Sigmoid colon (tissue), 7 donors: ENCODE data around the gene PNPLA4. TPM values are rescaled to one million over a fixed set of nuclear protein-coding genes. Genes with fewer than 3 reads are reported as not detected.

Source experiments
- DNase-seq: peaks from one replicate; pipeline ENCODE4 v3.0.0-alpha.2; 2019
- H3K27ac ChIP-seq, 4 donors: fragments of 200-600 bp; sonication (generic); one replicate each; pipeline ENCODE4 v1.5.1; 2016 to 2019; ENCODE audit warnings: mild to moderate bottlenecking in 1 of 4
- H3K27me3 ChIP-seq, 3 donors: fragments of 200-600 bp; sonication (generic); one replicate each; pipeline ENCODE4 v1.5.1; 2019; ENCODE audit warnings: mild to moderate bottlenecking in 1 of 3
- H3K36me3 ChIP-seq, 4 donors: fragments of 200-600 bp; sonication (generic); one replicate each; pipeline ENCODE4 v1.5.1; 2016 to 2019
- H3K4me1 ChIP-seq, 4 donors: fragments of 200-600 bp; sonication (generic); one replicate each; pipeline ENCODE4 v1.5.1; 2017 to 2019
- H3K4me3 ChIP-seq, 4 donors: fragments of 200-600 bp; sonication (generic); one replicate each; pipeline ENCODE4 v1.5.1; 2017 to 2019; ENCODE audit warnings: mild to moderate bottlenecking in 2 of 4, moderate library complexity in 1 of 4
- H3K9me3 ChIP-seq, 4 donors: fragments of 200-600 bp in 3 of 4; sonication (generic) in 3 of 4; one replicate each; pipeline versions ENCODE4 v1.5.1 to v1.6.1; 2013 to 2019
- EP300 ChIP-seq, 4 donors: sonication (generic); formaldehyde crosslinking; IDR thresholded peaks; one replicate each; pipeline ENCODE4 v1.6.1; 2017; ENCODE audit warnings: antibody characterized with exemption in 4 of 4
- POLR2A ChIP-seq, 2 donors: fragments of 450-650 bp; IDR thresholded peaks; one replicate each; pipeline ENCODE4 v1.6.1; 2016; ENCODE audit warnings: antibody characterized with exemption in 2 of 2, mild to moderate bottlenecking in 2 of 2, moderate library complexity in 2 of 2
- POLR2AphosphoS5 ChIP-seq, 4 donors: sonication (generic); formaldehyde crosslinking; IDR thresholded peaks; one replicate each; pipeline ENCODE4 v1.6.1; 2017; ENCODE audit warnings: antibody characterized with exemption in 4 of 4
- WGBS, 2 donors: extraction: QIAGEN DNeasy Blood & Tissue Kit; methylation state at CpG; one replicate each; pipeline ENCODE4 v1.1.7; 2013; 5-methylcytosine and 5-hydroxymethylcytosine counted together
- intact Hi-C: fragments of 100-400 bp; cut with DNase I; formaldehyde crosslinking; loops from one replicate; pipeline ENCODE4 v1.15.1; 2023
- polyA plus RNA-seq, 3 donors: library from polyadenylated mRNA; stranded (reverse); fragments of 200-250 nt; gene quantifications; one replicate each; pipeline ENCODE4 v1.2.3, GENCODE V29; 2013
- small RNA-seq, 3 donors: library from RNA; depleted of rRNA; stranded (forward); fragments of <200 nt; gene quantifications; one replicate each; pipeline ENCODE3, GENCODE V24; 2016
- total RNA-seq, 4 donors: library from RNA; depleted of rRNA; stranded (reverse); fragments of >200 nt; gene quantifications; one replicate each; pipeline ENCODE4 v1.1.0, GENCODE V29; 2016
- TF ChIP-seq, protein P1 (sequence below), 4 experiments: fragments of 450-650 bp in 3 of 4; fragments of 200-600 bp in 1 of 4; IDR thresholded peaks; one replicate each; pipeline ENCODE4 v1.5.1; 2016 to 2019; ENCODE audit warnings: antibody characterized with exemption in 4 of 4, mild to moderate bottlenecking in 3 of 4, moderate library complexity in 2 of 4
- donor health status: healthy with polysubstance abuse.
- donor health status: Bipolar disorder and iron deficiency.
- donor health status: healthy.

The PNPLA4 gene
- total and polyA plus RNA-seq, 7 donors: 1.9 to 27.0 (median 10.4) TPM

DNA sequence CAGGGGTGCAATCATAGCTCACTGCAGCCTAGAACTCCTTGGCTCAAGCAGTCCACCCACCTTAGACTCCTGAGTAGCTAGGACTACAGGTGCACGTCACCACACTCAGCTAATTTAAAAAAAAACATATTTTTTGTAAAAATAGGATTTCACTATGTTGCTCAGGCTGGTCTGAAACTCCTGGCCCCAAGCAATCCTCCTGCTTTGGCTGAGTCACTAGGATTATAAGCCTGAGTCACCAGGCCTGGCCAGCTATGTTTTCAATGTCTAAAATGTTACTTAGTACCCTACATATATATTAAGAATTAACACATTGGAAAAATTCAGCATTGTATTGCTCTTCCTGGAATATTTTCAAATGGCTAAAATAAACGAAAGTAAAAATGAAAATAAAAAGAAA, 37.5 kb downstream of the PNPLA4 start:
- WGBS, 2 donors: 70 to 78% methylated on average over 2 of the region's 2 CpGs
- H3K9me3 ChIP-seq: no peaks in the 10 kb centered on the region
- intact Hi-C loops: no loop called here
- no peak overlapping the region for H3K27ac ChIP-seq
- H3K36me3 ChIP-seq: no peaks in the 10 kb centered on the region
- TF ChIP-seq, protein P1, sequence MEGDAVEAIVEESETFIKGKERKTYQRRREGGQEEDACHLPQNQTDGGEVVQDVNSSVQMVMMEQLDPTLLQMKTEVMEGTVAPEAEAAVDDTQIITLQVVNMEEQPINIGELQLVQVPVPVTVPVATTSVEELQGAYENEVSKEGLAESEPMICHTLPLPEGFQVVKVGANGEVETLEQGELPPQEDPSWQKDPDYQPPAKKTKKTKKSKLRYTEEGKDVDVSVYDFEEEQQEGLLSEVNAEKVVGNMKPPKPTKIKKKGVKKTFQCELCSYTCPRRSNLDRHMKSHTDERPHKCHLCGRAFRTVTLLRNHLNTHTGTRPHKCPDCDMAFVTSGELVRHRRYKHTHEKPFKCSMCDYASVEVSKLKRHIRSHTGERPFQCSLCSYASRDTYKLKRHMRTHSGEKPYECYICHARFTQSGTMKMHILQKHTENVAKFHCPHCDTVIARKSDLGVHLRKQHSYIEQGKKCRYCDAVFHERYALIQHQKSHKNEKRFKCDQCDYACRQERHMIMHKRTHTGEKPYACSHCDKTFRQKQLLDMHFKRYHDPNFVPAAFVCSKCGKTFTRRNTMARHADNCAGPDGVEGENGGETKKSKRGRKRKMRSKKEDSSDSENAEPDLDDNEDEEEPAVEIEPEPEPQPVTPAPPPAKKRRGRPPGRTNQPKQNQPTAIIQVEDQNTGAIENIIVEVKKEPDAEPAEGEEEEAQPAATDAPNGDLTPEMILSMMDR (IDR thresholded peaks at IDR 0.05): no peak
- TF ChIP-seq EP300 (IDR thresholded peaks at IDR 0.05) (no peak), POLR2A (IDR thresholded peaks at IDR 0.05) (no peak), POLR2AphosphoS5 (IDR thresholded peaks at IDR 0.05) (no peak)
- no peaks in the 10 kb centered on the region for H3K27me3 ChIP-seq
- no peak for DNase-seq
- H3K4me3 ChIP-seq: no peak overlapping the region
- H3K4me1 ChIP-seq: no peaks in the 10 kb centered on the region

DNA sequence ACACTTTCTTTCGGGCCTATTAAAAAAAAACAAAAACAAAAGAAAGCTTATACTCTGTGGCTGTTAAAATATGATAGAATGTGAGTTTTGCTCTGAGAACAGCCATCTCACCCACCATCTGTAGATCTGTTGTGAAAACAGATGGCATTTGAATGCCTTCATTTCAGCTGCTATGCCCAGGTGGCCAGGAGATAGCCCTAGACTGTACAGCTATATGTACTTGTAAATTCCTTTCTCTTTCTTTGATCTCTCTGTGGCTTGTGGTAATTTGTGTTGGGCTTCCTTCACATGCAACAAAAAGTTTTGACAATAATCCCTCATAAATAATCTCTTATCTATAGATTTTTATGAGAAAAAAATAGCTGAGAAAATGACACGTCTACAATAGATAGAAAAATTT, 38.1 kb downstream of the PNPLA4 start:
- WGBS, 2 donors: 18 to 45% methylated on average over 2 of the region's 2 CpGs
- no peak for DNase-seq
- Histone ChIP-seq H3K36me3 (no peaks in the 10 kb centered on the region), H3K27ac (no peak overlapping the region), H3K27me3 (no peaks in the 10 kb centered on the region), H3K4me3 (no peak overlapping the region), H3K4me1 (no peaks in the 10 kb centered on the region), H3K9me3 (no peaks in the 10 kb centered on the region)
- TF ChIP-seq POLR2AphosphoS5 (IDR thresholded peaks at IDR 0.05): no peak
- intact Hi-C loops: no loop called here

DNA sequence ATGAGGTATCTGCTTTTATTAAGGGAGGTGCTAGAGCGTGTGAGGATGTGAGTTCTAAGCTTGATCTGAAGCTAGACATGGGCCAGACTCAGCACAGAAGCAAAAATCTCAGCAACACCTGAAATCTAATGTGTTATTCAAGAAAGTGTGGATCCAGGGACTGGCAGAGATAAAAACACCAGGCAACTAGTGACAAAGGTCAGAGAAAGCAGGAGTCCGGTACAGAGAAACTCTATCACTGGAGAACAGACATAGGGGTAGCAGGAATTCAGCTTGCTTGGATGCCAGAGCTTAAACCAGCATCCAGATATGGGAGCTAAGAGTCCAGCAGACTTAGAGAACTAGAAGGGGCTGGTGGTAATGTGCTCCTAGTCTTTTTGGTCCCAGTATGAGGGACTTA, 50.3 kb downstream of the PNPLA4 start:
- TF ChIP-seq, protein P1 (IDR thresholded peaks at IDR 0.05): no peak
- no peak for TF ChIP-seq POLR2AphosphoS5 (IDR thresholded peaks at IDR 0.05)
- no peak for DNase-seq
- Histone ChIP-seq H3K27ac (no peak overlapping the region), H3K4me1 (no peaks in the 10 kb centered on the region), H3K4me3 (no peak overlapping the region), H3K9me3 (no peaks in the 10 kb centered on the region), H3K36me3 (no peaks in the 10 kb centered on the region), H3K27me3 (no peaks in the 10 kb centered on the region)
- intact Hi-C loops: no loop called here
- WGBS, 2 donors: 82% methylated on average over 2 of the region's 2 CpGs

DNA sequence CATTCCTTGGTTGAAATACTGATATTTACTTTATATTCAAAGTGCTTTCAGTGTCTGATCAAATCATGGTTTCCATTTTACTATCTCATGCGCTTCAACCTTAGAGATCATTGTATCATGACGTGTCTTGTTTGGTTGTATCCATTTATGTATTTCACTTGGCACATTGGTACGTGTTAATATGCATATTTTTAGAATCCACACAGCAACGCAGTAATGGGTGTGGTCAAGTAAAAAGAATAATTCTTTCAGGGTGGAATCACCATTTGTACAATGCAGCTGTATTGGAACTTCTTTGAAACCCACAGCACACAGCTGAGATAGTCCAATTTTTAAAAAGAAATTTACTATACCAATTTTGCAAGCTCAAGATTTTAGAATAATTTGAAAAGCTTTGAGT, 55.2 kb downstream of the PNPLA4 start:
- Histone ChIP-seq H3K27me3 (no peaks in the 10 kb centered on the region), H3K4me1 (no peaks in the 10 kb centered on the region), H3K9me3 (no peaks in the 10 kb centered on the region), H3K27ac (no peak overlapping the region), H3K36me3 (no peaks in the 10 kb centered on the region), H3K4me3 (no peak overlapping the region)
- TF ChIP-seq, protein P1 (IDR thresholded peaks at IDR 0.05): no peak
- TF ChIP-seq POLR2A (IDR thresholded peaks at IDR 0.05) (no peak), POLR2AphosphoS5 (IDR thresholded peaks at IDR 0.05) (no peak), EP300 (IDR thresholded peaks at IDR 0.05) (no peak)
- DNase-seq: no peak
- intact Hi-C loops: no loop called here
- 68 to 81% methylated on average over 4 of the region's 4 CpGs for WGBS, 2 donors

DNA sequence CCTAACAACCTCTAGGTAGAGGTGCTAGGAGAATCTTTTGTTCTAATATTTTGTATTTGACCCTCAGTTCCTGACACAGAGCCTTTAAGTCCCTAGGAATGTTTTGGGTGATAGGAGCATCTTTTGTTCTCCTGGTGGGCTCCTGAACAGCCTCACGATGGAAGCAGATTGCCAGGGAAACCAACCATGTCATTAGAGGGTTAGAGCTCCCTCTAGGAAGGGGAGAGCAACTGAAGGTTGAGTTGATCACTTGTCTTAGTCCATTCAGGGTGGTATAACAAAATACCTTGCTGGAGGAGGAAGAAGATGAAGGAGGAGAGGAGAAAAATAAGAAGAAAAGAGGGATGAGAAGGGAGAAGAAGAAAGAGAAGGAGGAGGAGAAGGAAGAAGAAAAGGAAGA, 75.0 kb downstream of the PNPLA4 start:
- no peak for DNase-seq
- TF ChIP-seq POLR2A (IDR thresholded peaks at IDR 0.05): no peak
- TF ChIP-seq EP300 (IDR thresholded peaks at IDR 0.05): no peak
- TF ChIP-seq, protein P1 (IDR thresholded peaks at IDR 0.05): no peak
- TF ChIP-seq POLR2AphosphoS5 (IDR thresholded peaks at IDR 0.05): no peak
- Histone ChIP-seq H3K27ac (no peak overlapping the region), H3K9me3 (no peaks in the 10 kb centered on the region), H3K4me3 (no peak overlapping the region), H3K27me3 (no peaks in the 10 kb centered on the region), H3K36me3 (no peaks in the 10 kb centered on the region), H3K4me1 (no peaks in the 10 kb centered on the region)
- 18 to 22% methylated on average over 1 of the region's 1 CpG for WGBS, 2 donors
- intact Hi-C loops: no loop called here

Small RNAs within 50 kb of the gene (small RNA-seq; reads per million reads assigned to genes)
- 0 reads per million in 3 donors for gene AC005296.1

Other genes with a start within 250 kb of the PNPLA4 start
- gene VCX, start 84.2 kb downstream of the PNPLA4 start, total RNA-seq: not detected
- gene VCX, start 84.2 kb downstream of the PNPLA4 start, polyA plus RNA-seq: not detected
- gene VCX2, start 243.9 kb upstream of the PNPLA4 start, total RNA-seq: not detected
- not detected for gene VCX2, start 243.9 kb upstream of the PNPLA4 start, polyA plus RNA-seq